Keratinocyte (primary cell): Measurements from ENCODE around the gene DHRSX. TPM values are rescaled to one million over a fixed set of nuclear protein-coding genes. Genes with fewer than 3 reads are reported as not detected.

Source experiments
- DNase-seq: peaks from one replicate; pipeline ENCODE4 v3.0.0-alpha.2; 2011; ENCODE audit warnings: low read depth, missing footprints, low spot score
- FAIRE-seq: peaks from 2 replicates; lab custom pipeline; 2011; peaks lifted over from hg19 to GRCh38; lab: Jason Lieb, UNC
- H2AFZ ChIP-seq: 2 replicates; pipeline ENCODE4 v1.6.0; 2012; ENCODE audit warnings: low read length, control low read depth, inconsistent platforms; ENCODE audit not compliant: control insufficient read depth
- H3K27ac ChIP-seq: 2 replicates; pipeline ENCODE4 v1.5.1; 2011; ENCODE audit warnings: low read length; ENCODE audit not compliant: control insufficient read depth, insufficient read depth
- H3K27me3 ChIP-seq: 3 replicates; pipeline ENCODE4 v1.6.0; 2011; ENCODE audit warnings: low read length; ENCODE audit not compliant: control insufficient read depth, insufficient read depth; ENCODE audit errors: extremely low read depth
- H3K36me3 ChIP-seq, 2 experiments: 2 replicates in 1 of 2; 3 replicates in 1 of 2; pipeline ENCODE4 v1.5.1; 2011; ENCODE audit warnings: low read length in 2 of 2, mild to moderate bottlenecking in 1 of 2; ENCODE audit not compliant: control insufficient read depth in 2 of 2, insufficient read depth in 2 of 2; ENCODE audit errors: extremely low read depth in 1 of 2
- H3K4me1 ChIP-seq: 3 replicates; pipeline ENCODE4 v1.5.1; 2011; ENCODE audit warnings: low read length; ENCODE audit not compliant: control insufficient read depth, insufficient read depth; ENCODE audit errors: extremely low read depth
- H3K4me2 ChIP-seq: 3 replicates; pipeline ENCODE4 v1.6.0; 2011; ENCODE audit warnings: low read depth, low read length; ENCODE audit not compliant: control insufficient read depth, insufficient read depth; ENCODE audit errors: extremely low read depth
- H3K4me3 ChIP-seq, 3 experiments: fragments of 200-600 bp in 1 of 3; sonication (generic) in 1 of 3; 2 replicates in 2 of 3; 3 replicates in 1 of 3; pipeline ENCODE4 v1.5.1; 2011 to 2016; ENCODE audit warnings: low read length in 3 of 3, mild to moderate bottlenecking in 3 of 3, control low read depth in 2 of 3, inconsistent platforms in 1 of 3, low read depth in 1 of 3, mixed read lengths in 1 of 3, mixed run types in 1 of 3, moderate library complexity in 1 of 3; ENCODE audit not compliant: control insufficient read depth in 2 of 3, insufficient read depth in 2 of 3; ENCODE audit errors: extremely low read depth in 1 of 3
- H3K79me2 ChIP-seq: 2 replicates; pipeline ENCODE4 v1.6.0; 2012; ENCODE audit warnings: low read length; ENCODE audit not compliant: control insufficient read depth, insufficient read depth
- H3K9ac ChIP-seq: 3 replicates; pipeline ENCODE4 v1.6.0; 2011; ENCODE audit warnings: low read length; ENCODE audit not compliant: control insufficient read depth, insufficient read depth; ENCODE audit errors: extremely low read depth
- H3K9me1 ChIP-seq: 3 replicates; pipeline ENCODE4 v1.6.0; 2011; ENCODE audit warnings: low read length; ENCODE audit not compliant: control insufficient read depth, insufficient read depth; ENCODE audit errors: extremely low read depth
- H3K9me3 ChIP-seq: 2 replicates; pipeline ENCODE4 v1.5.1; 2012; ENCODE audit warnings: low read depth, low read length; ENCODE audit not compliant: control insufficient read depth
- H4K20me1 ChIP-seq: 3 replicates; pipeline ENCODE4 v1.6.0; 2011; ENCODE audit warnings: low read length; ENCODE audit not compliant: control insufficient read depth, insufficient read depth; ENCODE audit errors: extremely low read depth
- CTCF ChIP-seq, 3 experiments: IDR thresholded peaks in 1 of 3; conservative IDR thresholded peaks in 1 of 3; optimal IDR thresholded peaks in 1 of 3; 2 replicates in 2 of 3; 3 replicates in 1 of 3; pipeline versions ENCODE3 to v1.5.1; 2011; ENCODE audit warnings: low read length in 3 of 3, mild to moderate bottlenecking in 3 of 3, moderate library complexity in 2 of 3, control low read depth in 1 of 3, inconsistent platforms in 1 of 3; ENCODE audit not compliant: insufficient read depth in 2 of 3; ENCODE audit errors: extremely low read depth in 1 of 3
- EZH2 ChIP-seq: IDR thresholded peaks from one replicate; pipeline ENCODE4 v1.6.1; 2012; ENCODE audit warnings: inconsistent platforms, mild to moderate bottlenecking, low read length, moderate library complexity
- dilution Hi-C: fragments of 300-500 bp; cut with MboI; formaldehyde crosslinking; loops from one replicate; pipeline ENCODE4 v1.7.0; 2020; ENCODE audit warnings: low sequenced_read_pairs; ENCODE audit not compliant: extremely low pct_ligation_motif_present
- polyA plus RNA-seq, 5 experiments: library from polyadenylated mRNA; depleted of rRNA in 3 of 5; stranded (reverse) in 3 of 5; stranded (forward) in 1 of 5; unstranded in 1 of 5; fragments of >200 nt; gene quantifications; 1 replicate in 1 of 5; 2 replicates in 3 of 5; 3 replicates in 1 of 5; pipeline versions ENCODE4 v1.2.1 to v1.2.3, GENCODE V29; 2011 to 2012; ENCODE audit warnings: missing spikeins in 2 of 5, low read depth in 1 of 5, low replicate concordance in 1 of 5

Gene DHRSX
- polyA plus RNA-seq, 1 donor (not counting 4 experiments of a cell fraction or from before 2014, with no cell fraction given): 20.4 TPM

- FAIRE-seq (no peak), DNase-seq (no peak)
- Histone ChIP-seq H3K36me3 (no peaks in the 10 kb centered on the region), H3K4me3 (no peak overlapping the region), H2AFZ (no peak overlapping the region), H3K4me1 (no peaks in the 10 kb centered on the region), H3K27ac (no peak overlapping the region), H3K9ac (no peak overlapping the region), H3K9me1 (no peaks in the 10 kb centered on the region), H3K27me3 (no peaks in the 10 kb centered on the region), H3K79me2 (peaks cover 33% of the 10 kb centered on the region), H3K4me2 (no peak overlapping the region), H4K20me1 (no peaks in the 10 kb centered on the region), H3K9me3 (no peaks in the 10 kb centered on the region)
- TF ChIP-seq CTCF (optimal IDR thresholded peaks at IDR 0.05 in 1 of 3, IDR thresholded peaks at IDR 0.05 in 1 of 3, conservative IDR thresholded peaks at IDR 0.05 in 1 of 3; ENCODE audit: extremely low read depth in 1 of 3, insufficient read depth in 2 of 3, low read length in 3 of 3) (no peak), EZH2 (no peak)
- dilution Hi-C loops: no loop called here
Measured at GRCh38 chrX:2466876-2467656, 33.7 kb downstream of the DHRSX start.

- dilution Hi-C loops: no loop called here
- no peak overlapping the region for H3K27ac ChIP-seq
- H4K20me1 ChIP-seq: no peaks in the 10 kb centered on the region
- H3K27me3 ChIP-seq: no peaks in the 10 kb centered on the region
- H3K9ac ChIP-seq: no peak overlapping the region
- no peaks in the 10 kb centered on the region for H3K9me1 ChIP-seq
- no peak overlapping the region for H3K4me3 ChIP-seq
- H3K36me3 ChIP-seq: no peaks in the 10 kb centered on the region
- H3K4me1 ChIP-seq: no peaks in the 10 kb centered on the region
- H3K9me3 ChIP-seq: no peaks in the 10 kb centered on the region
- peaks cover 31% of the 10 kb centered on the region for H3K79me2 ChIP-seq
- no peak overlapping the region for H3K4me2 ChIP-seq
- no peak for TF ChIP-seq CTCF (optimal IDR thresholded peaks at IDR 0.05 in 1 of 3, IDR thresholded peaks at IDR 0.05 in 1 of 3, conservative IDR thresholded peaks at IDR 0.05 in 1 of 3; ENCODE audit: extremely low read depth in 1 of 3, insufficient read depth in 2 of 3, low read length in 3 of 3)
- no peak for TF ChIP-seq EZH2
- no peak for FAIRE-seq
- DNase-seq: no peak
- no peak overlapping the region for H2AFZ ChIP-seq
Measured at GRCh38 chrX:2464677-2465166, 36.1 kb downstream of the DHRSX start.
